ENCODE measurements around the gene TNFRSF19. TPM values are rescaled to one million over a fixed set of nuclear protein-coding genes. Genes with fewer than 3 reads are reported as not detected.

The TNFRSF19 gene
- total and polyA plus RNA-seq, 2 of the 8 experiments (the other 6 are each of a cell fraction or from before 2014, with no cell fraction given), result 0.50 to 0.95 TPM

- ChIA-PET CTCF (ENCODE audit: partially characterized antibody) (interaction anchor here (0.6 to 1.4 kb wide), 9 partner anchors 12 to 296 kb away, joined by 3 to 6 read pairs (median 3); no protein-coding TSS in a partner anchor), POLR2A (ENCODE audit: partially characterized antibody) (no interaction called here)
- H3K9me3 ChIP-seq (ENCODE audit: insufficient read depth in 2 of 2, low read depth in 1 of 2, low read length in 1 of 2), result no peaks in the 10 kb centered on the region
- H3K4me3 ChIP-seq (ENCODE audit: extremely low read depth in 1 of 4, insufficient read depth in 2 of 4, low read depth in 3 of 4, low read length in 4 of 4), result peak overlapping the region; percentile 63 to 80 (median 74)
- H3K23me2 ChIP-seq (ENCODE audit: low read depth, low read length), result peaks cover 5% of the 10 kb centered on the region; the same call in 1 of the 2 replicates
- H4K8ac ChIP-seq (ENCODE audit: extremely low read depth, insufficient read depth, low read length), result peak overlapping the region; percentile 57; the same call in 1 of the 2 replicates
- H3K4ac ChIP-seq (replicated peaks; ENCODE audit: insufficient read length, low read depth, low read length), result no peak overlapping the region
- no peak overlapping the region for H2BK20ac ChIP-seq (ENCODE audit: low read length)
- H4K5ac ChIP-seq (ENCODE audit: insufficient read length, low read depth, low read length), result peak overlapping the region; percentile 46
- no peak overlapping the region for H2BK15ac ChIP-seq (ENCODE audit: low read length)
- no peak overlapping the region for H4K91ac ChIP-seq (replicated peaks; ENCODE audit: insufficient read length, low read length)
- 1% methylated on average over 27 of the region's 82 CpGs; no CpG with 5 or more reads in 1 of the 2 experiments for WGBS, 2 experiments (ENCODE audit: extremely low coverage in 1 of 2, insufficient coverage in 1 of 2, insufficient read length in 1 of 2, insufficient replicate concordance in 2 of 2, low coverage in 1 of 2, low lambda C conversion rate in 2 of 2, missing lambda C conversion rate in 1 of 2)
- H3K18ac ChIP-seq (ENCODE audit: extremely low read depth, low read length), result peak overlapping the region; percentile 73; the same call in 1 of the 2 replicates
- H3K4me1 ChIP-seq (replicated peaks in 1 of 4; ENCODE audit: control insufficient read depth in 3 of 4, insufficient read depth in 4 of 4, low read length in 3 of 4), result peaks cover 0 to 3% (median 0%) of the 10 kb centered on the region in 4 experiments; a peak in 3 of 7 replicates
- H3K14ac ChIP-seq (ENCODE audit: insufficient read length), result no peak overlapping the region
- no peak overlapping the region for H2BK120ac ChIP-seq (replicated peaks; ENCODE audit: low read depth, low read length)
- peak overlapping the region; percentile 40 to 96 for H3K4me2 ChIP-seq (ENCODE audit: insufficient read depth in 1 of 2, low read depth in 2 of 2, low read length in 2 of 2)
- H2BK5ac ChIP-seq (ENCODE audit: low read depth, low read length), result no peak overlapping the region
- no peaks in the 10 kb centered on the region for H3K79me1 ChIP-seq (ENCODE audit: low read depth, low read length)
- H3K23ac ChIP-seq (ENCODE audit: insufficient read length), result no peak overlapping the region
- no peak overlapping the region for H3K9ac ChIP-seq (replicated peaks in 1 of 4; ENCODE audit: extremely low read depth in 1 of 4, low read depth in 3 of 4, low read length in 3 of 4)
- H3K36me3 ChIP-seq (ENCODE audit: control insufficient read depth in 2 of 4, insufficient read depth in 4 of 4, low read length in 3 of 4), result no peaks in the 10 kb centered on the region
- DNase-seq (ENCODE audit: low read depth in 1 of 2, low spot score in 2 of 2) (peak; percentile 50 to 98), FAIRE-seq (no peak)
- no peak overlapping the region for H3K27ac ChIP-seq (ENCODE audit: low read depth, low read length)
- no peak overlapping the region for H2BK12ac ChIP-seq (ENCODE audit: low read depth, low read length)
- H3K56ac ChIP-seq (replicated peaks; ENCODE audit: insufficient read length, low read depth, low read length), result peak overlapping the region; percentile 22
- no peaks in the 10 kb centered on the region for H4K20me1 ChIP-seq (replicated peaks in 1 of 2; ENCODE audit: control insufficient read depth in 1 of 2, insufficient read depth in 2 of 2, low read length in 2 of 2)
- peaks cover 4 to 29% (median 23%) of the 10 kb centered on the region in 4 experiments for H3K27me3 ChIP-seq (replicated peaks in 1 of 4; ENCODE audit: control insufficient read depth in 3 of 4, extremely low read depth in 1 of 4, insufficient read depth in 3 of 4, low read length in 3 of 4)
- no peak overlapping the region for H2AK5ac ChIP-seq (ENCODE audit: low read depth, low read length)
- H3K79me2 ChIP-seq (ENCODE audit: control insufficient read depth in 1 of 2, insufficient read depth in 2 of 2, low read length in 2 of 2), result no peaks in the 10 kb centered on the region
- H2AFZ ChIP-seq (ENCODE audit: low read length), result peak overlapping the region; percentile 94
- TF ChIP-seq KDM1A (IDR thresholded peaks at IDR 0.05; ENCODE audit: borderline replicate concordance, low read length) (no peak), CHD1 (IDR thresholded peaks at IDR 0.05; ENCODE audit: low read depth, low read length) (no peak), ASH2L (IDR thresholded peaks at IDR 0.05; ENCODE audit: low read length) (peak; percentile 19), CTCF (IDR thresholded peaks at IDR 0.05; ENCODE audit: control extremely low read depth in 1 of 3, insufficient read depth in 1 of 3, low read depth in 1 of 3, low read length in 3 of 3) (no peak), HDAC2 (IDR thresholded peaks at IDR 0.05; ENCODE audit: borderline replicate concordance in 1 of 2, low read depth in 2 of 2, low read length in 2 of 2) (peak in 1 of 2 experiments; percentile 80; a peak in 1 of 4 replicates), ATF3 (IDR thresholded peaks at IDR 0.05; ENCODE audit: insufficient read depth, low read depth, low read length) (no peak), TAF7 (optimal IDR thresholded peaks at IDR 0.05; ENCODE audit: borderline replicate concordance, low read depth, low read length) (no peak)
Observed at GRCh38 chr13:23579072-23579895, 9.1 kb downstream of the TNFRSF19 start.
